ENCODE measurements around the gene SDHD.

The SDHD gene

GRCh38 chr11:112106070-112106469 is 19.4 kb downstream of the SDHD start:
- no peak for DNase-seq

GRCh38 chr11:112113539-112114457 is 27.1 kb downstream of the SDHD start:
- DNase-seq = peak; percentile 51

- no peak for DNase-seq
Observed at GRCh38 chr11:112114460-112114859, 27.8 kb downstream of the SDHD start.

- DNase-seq = no peak
Observed at GRCh38 chr11:112115386-112115785, 28.7 kb downstream of the SDHD start.

- DNase-seq = no peak
Observed at GRCh38 chr11:112118176-112118575, 31.5 kb downstream of the SDHD start.

- no peak for DNase-seq
Observed at GRCh38 chr11:112121981-112122615, 35.4 kb downstream of the SDHD start.

- DNase-seq = no peak
Observed at GRCh38 chr11:112123129-112123528, 36.5 kb downstream of the SDHD start.

- DNase-seq = no peak
Observed at GRCh38 chr11:112127056-112127455, 40.4 kb downstream of the SDHD start.

- no peak for DNase-seq
Observed at GRCh38 chr11:112128483-112129121, 41.9 kb downstream of the SDHD start.

- no peak for DNase-seq
Observed at GRCh38 chr11:112129656-112130055, 43.0 kb downstream of the SDHD start.

- no peak for DNase-seq
Observed at GRCh38 chr11:112132737-112133136, 46.1 kb downstream of the SDHD start.

GRCh38 chr11:112134473-112134872 is 47.8 kb downstream of the SDHD start:
- DNase-seq = no peak

GRCh38 chr11:112143597-112143996 is 56.9 kb downstream of the SDHD start:
- DNase-seq = no peak
